Esophagus muscularis mucosa (tissue), 4 donors: ENCODE measurements around the gene CABP7. TPM values are rescaled to one million over a fixed set of nuclear protein-coding genes. Genes with fewer than 3 reads are reported as not detected.

Experiments used
- DNase-seq: peaks from one replicate; pipeline ENCODE4 v3.0.0-alpha.2; 2017; ENCODE audit errors: extremely low spot score
- H3K27ac ChIP-seq, 4 donors: fragments of 200-600 bp; sonication (generic); replicated peaks in 1 of 4; 1 replicate in 3 of 4; 2 replicates in 1 of 4; pipeline ENCODE4 v1.5.1; 2016 to 2019; ENCODE audit warnings: mild to moderate bottlenecking in 1 of 4
- H3K27me3 ChIP-seq, 4 donors: fragments of 200-600 bp; sonication (generic); one replicate each; pipeline versions ENCODE4 v1.5.1 to v1.6.0; 2016 to 2019
- H3K36me3 ChIP-seq, 4 donors: fragments of 200-600 bp; sonication (generic); one replicate each; pipeline ENCODE4 v1.5.1; 2016 to 2019
- H3K4me1 ChIP-seq, 4 donors: fragments of 200-600 bp; sonication (generic); one replicate each; pipeline ENCODE4 v1.5.1; 2016 to 2019
- H3K4me3 ChIP-seq, 4 donors: fragments of 200-600 bp; sonication (generic); 1 replicate in 2 of 4; 2 replicates in 2 of 4; pipeline ENCODE4 v1.5.1; 2016 to 2019; ENCODE audit warnings: mild to moderate bottlenecking in 4 of 4, moderate library complexity in 1 of 4
- H3K9me3 ChIP-seq, 4 donors: fragments of 200-600 bp; sonication (generic); 1 replicate in 3 of 4; 2 replicates in 1 of 4; pipeline ENCODE4 v1.5.1; 2016 to 2019
- EP300 ChIP-seq: sonication (generic); formaldehyde crosslinking; IDR thresholded peaks from one replicate; pipeline ENCODE4 v1.6.1; 2017; ENCODE audit warnings: antibody characterized with exemption
- POLR2A ChIP-seq: fragments of 450-650 bp; IDR thresholded peaks from one replicate; pipeline ENCODE4 v1.6.1; 2017; ENCODE audit warnings: antibody characterized with exemption, moderate library complexity, mild to moderate bottlenecking, low read depth
- POLR2AphosphoS5 ChIP-seq, 2 donors: sonication (generic); formaldehyde crosslinking; IDR thresholded peaks; one replicate each; pipeline ENCODE4 v1.6.1; 2017; ENCODE audit warnings: antibody characterized with exemption in 2 of 2
- WGBS: methylation state at CpG from one replicate; pipeline ENCODE4 v1.1.5; 2018; 5-methylcytosine and 5-hydroxymethylcytosine counted together
- intact Hi-C: fragments of 100-400 bp; cut with DNase I; formaldehyde crosslinking; loops from one replicate; pipeline ENCODE4 v1.15.1; 2023
- total RNA-seq, 4 donors: library from RNA; depleted of rRNA; stranded (reverse); fragments of >200 nt; gene quantifications; one replicate each; pipeline versions ENCODE4 v1.1.0 to v1.2.1, GENCODE V29; 2016
- TF ChIP-seq, protein P1 (sequence below), 3 experiments: fragments of 200-600 bp in 2 of 3; fragments of 450-650 bp in 1 of 3; sonication (generic) in 2 of 3; IDR thresholded peaks; one replicate each; pipeline ENCODE4 v1.5.1; 2017 to 2019; ENCODE audit warnings: antibody characterized with exemption in 3 of 3, mild to moderate bottlenecking in 2 of 3, moderate library complexity in 1 of 3

The CABP7 gene
- total RNA-seq, 4 donors from 2014 or later, result under 0.01 to 0.99 (median 0.54) TPM

DNA sequence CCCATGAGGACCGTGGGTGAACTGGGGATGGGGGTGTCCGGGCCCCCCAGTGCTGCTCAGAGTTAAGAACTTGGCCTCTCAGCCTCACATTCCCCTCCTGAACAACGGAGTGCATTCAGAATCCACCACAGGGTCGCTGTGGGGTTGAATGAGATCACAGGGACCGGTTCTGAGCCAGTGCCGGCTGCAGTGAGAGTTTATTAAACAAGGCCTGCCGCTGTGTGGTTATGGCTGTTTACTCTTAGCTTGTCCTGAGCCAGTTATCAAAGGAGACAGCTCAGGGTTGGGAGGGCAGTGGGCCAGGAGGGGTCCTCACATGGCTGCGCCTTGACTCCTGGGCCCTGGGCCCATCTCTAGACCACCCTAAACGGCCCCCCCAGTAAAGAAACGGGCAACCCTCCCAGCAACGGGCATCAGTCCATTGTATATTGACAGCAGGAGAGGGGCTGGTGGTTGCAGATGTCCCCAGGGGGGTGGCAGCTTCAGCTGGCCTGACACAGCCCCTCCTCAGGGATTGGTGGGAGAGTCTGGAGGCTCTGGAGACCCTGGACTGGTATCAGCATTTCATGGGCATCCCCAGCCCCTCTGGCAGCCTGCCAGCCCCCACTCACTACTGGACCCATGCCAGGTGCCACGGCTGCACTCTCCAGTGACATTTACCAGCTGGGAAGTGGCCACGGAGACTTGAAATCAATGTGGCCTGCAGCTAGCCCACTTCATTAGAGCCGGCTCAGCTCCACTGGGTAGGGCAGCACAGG, 15.1 kb upstream of the CABP7 start:
- DNase-seq, result no peak
- TF ChIP-seq EP300 (no peak), POLR2A (no peak), POLR2AphosphoS5 (IDR thresholded peaks at IDR 0.05) (no peak)
- TF ChIP-seq, protein P1, sequence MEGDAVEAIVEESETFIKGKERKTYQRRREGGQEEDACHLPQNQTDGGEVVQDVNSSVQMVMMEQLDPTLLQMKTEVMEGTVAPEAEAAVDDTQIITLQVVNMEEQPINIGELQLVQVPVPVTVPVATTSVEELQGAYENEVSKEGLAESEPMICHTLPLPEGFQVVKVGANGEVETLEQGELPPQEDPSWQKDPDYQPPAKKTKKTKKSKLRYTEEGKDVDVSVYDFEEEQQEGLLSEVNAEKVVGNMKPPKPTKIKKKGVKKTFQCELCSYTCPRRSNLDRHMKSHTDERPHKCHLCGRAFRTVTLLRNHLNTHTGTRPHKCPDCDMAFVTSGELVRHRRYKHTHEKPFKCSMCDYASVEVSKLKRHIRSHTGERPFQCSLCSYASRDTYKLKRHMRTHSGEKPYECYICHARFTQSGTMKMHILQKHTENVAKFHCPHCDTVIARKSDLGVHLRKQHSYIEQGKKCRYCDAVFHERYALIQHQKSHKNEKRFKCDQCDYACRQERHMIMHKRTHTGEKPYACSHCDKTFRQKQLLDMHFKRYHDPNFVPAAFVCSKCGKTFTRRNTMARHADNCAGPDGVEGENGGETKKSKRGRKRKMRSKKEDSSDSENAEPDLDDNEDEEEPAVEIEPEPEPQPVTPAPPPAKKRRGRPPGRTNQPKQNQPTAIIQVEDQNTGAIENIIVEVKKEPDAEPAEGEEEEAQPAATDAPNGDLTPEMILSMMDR (IDR thresholded peaks at IDR 0.05), result no peak
- Histone ChIP-seq H3K4me3 (no peak overlapping the region), H3K9me3 (no peaks in the 10 kb centered on the region), H3K36me3 (no peaks in the 10 kb centered on the region), H3K27me3 (peaks cover 0 to 98% (median 6%) of the 10 kb centered on the region in 4 donors), H3K4me1 (peaks cover 7 to 58% (median 40%) of the 10 kb centered on the region in 4 donors), H3K27ac (peak overlapping the region in 2 of 4 donors; percentile 28 to 63)
- intact Hi-C loops, result no loop called here
- WGBS, result 12% methylated on average over 5 of the region's 14 CpGs

DNA sequence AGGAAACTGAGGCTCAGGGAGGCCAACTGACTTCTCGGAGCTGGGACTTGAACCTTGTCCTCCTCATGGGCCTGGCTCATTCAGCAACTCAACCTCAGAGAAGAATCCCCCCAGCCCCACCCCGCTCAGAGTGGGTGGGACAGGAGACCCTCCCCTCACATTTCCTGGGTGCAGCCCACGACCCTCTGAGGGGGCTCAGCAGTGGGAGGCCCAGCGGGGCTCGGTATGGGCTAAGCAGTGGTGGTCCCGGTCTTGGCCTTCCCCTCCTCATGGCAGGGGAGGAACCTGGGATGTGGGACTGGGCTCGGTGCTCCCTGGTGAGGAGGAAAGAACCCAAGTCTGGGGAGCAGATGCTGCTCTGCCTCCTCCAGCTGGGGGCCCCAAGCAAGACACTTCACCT, 14.2 kb upstream of the CABP7 start:
- WGBS, result 66% methylated on average over 3 of the region's 7 CpGs
- no peak for TF ChIP-seq POLR2A
- TF ChIP-seq, protein P1 (IDR thresholded peaks at IDR 0.05), result no peak
- no peak for TF ChIP-seq EP300
- no peak overlapping the region for H3K4me3 ChIP-seq
- peak overlapping the region in 2 of 4 donors; percentile 28 to 63 for H3K27ac ChIP-seq
- H3K4me1 ChIP-seq, result peaks cover 8 to 58% (median 39%) of the 10 kb centered on the region in 4 donors
- H3K9me3 ChIP-seq, result no peaks in the 10 kb centered on the region
- no peaks in the 10 kb centered on the region for H3K36me3 ChIP-seq
- peaks cover 0 to 100% (median 7%) of the 10 kb centered on the region in 4 donors for H3K27me3 ChIP-seq
- DNase-seq, result no peak
- intact Hi-C loops, result no loop called here

DNA sequence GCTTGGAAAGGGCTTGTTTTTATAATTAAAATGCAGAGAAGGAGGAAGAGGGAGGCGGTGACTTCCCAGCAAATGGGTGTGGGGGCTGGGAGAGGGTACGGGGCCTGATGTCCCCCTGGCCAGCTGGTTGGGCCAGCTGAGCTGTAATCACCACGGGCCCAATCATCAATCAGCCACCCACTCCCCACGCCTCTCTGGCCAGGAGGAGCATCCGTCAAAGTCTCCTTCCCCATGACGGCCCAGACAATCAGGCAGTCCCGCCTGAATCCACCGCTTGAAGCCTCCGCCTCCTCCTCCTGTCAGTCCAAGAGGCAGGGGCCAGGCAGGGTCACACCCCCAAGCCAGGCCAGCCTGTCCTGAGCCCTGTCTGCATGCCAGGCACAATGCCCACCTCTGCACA, 13.3 kb upstream of the CABP7 start:
- intact Hi-C loops, result no loop called here
- H3K36me3 ChIP-seq, result no peaks in the 10 kb centered on the region
- no peak for DNase-seq
- WGBS, result 48% methylated on average over 9 of the region's 9 CpGs
- no peaks in the 10 kb centered on the region for H3K9me3 ChIP-seq
- no peak overlapping the region for H3K4me3 ChIP-seq
- no peak for TF ChIP-seq POLR2A
- TF ChIP-seq, protein P1 (IDR thresholded peaks at IDR 0.05), result no peak
- TF ChIP-seq EP300, result no peak
- TF ChIP-seq POLR2AphosphoS5 (IDR thresholded peaks at IDR 0.05), result no peak
- peaks cover 9 to 49% (median 42%) of the 10 kb centered on the region in 4 donors for H3K4me1 ChIP-seq
- H3K27ac ChIP-seq, result no peak overlapping the region
- peaks cover 0 to 100% (median 8%) of the 10 kb centered on the region in 4 donors for H3K27me3 ChIP-seq

DNA sequence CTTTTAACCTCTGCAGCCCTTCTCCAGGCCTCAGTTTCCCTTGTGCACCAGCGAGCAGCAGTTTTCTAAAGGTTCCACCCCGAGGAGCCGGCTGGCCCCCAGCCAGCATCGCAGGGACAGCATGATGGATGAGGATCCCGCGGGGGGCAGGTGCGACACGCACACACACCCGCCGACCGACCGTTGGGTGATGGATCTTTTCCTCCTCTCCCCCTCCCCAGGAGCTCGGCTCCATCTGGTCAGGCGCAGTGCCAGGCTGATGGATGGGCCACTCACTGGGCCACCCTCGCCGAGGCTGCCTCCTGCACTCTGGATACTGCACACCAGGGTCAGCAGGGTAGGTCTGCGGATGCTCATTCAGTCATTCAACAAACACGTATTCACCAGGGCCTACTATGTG, 12.8 kb upstream of the CABP7 start:
- Histone ChIP-seq H3K27ac (no peak overlapping the region), H3K27me3 (peaks cover 0 to 98% (median 8%) of the 10 kb centered on the region in 4 donors), H3K4me3 (no peak overlapping the region), H3K36me3 (no peaks in the 10 kb centered on the region), H3K4me1 (peaks cover 8 to 44% (median 41%) of the 10 kb centered on the region in 4 donors), H3K9me3 (no peaks in the 10 kb centered on the region)
- WGBS, result 46% methylated on average over 4 of the region's 18 CpGs
- intact Hi-C loops, result no loop called here
- DNase-seq, result no peak
- TF ChIP-seq, protein P1 (IDR thresholded peaks at IDR 0.05), result no peak
- TF ChIP-seq POLR2A (no peak), EP300 (no peak), POLR2AphosphoS5 (IDR thresholded peaks at IDR 0.05) (no peak)
